ENCODE results near the gene KLK11.
A peak's percentile ranks its signal among the peaks of the same experiment; 100 is the strongest.

KLK11 gene

DNA sequence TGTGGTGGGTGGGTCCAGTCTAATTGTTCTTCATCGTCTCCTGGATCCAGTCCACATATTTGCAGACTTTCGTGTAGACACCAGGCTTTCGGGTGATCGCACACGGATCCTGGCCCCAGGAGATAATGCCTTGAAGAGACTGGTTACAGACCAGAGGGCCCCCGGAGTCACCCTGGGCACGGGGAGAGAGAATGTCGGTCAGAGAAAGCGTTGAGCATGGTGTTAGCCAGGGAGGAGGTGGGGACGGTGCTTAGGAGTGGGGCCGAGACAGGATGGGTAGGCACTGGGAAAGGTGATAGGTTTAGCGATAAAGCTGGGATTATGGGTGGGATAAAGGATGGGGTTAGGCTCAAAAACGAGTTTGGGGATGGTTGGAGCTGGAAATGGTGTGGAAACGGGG lies 3.9 kb downstream of the KLK11 start:
- TF ChIP-seq CTCF (IDR thresholded peaks at IDR 0.05; ENCODE audit: insufficient read depth, low read length, missing control alignments): no peak
- DNase-seq (ENCODE audit: low read depth, low spot score): no peak
- H3K4me3 ChIP-seq (ENCODE audit: low read depth, low read length): no peak overlapping the region
- ChIA-PET CTCF (interaction anchor here (2.2 to 6.4 kb wide), 2 partner anchors 22 to 73 kb away, joined by 7 to 61 read pairs; no protein-coding TSS in a partner anchor), POLR2A (no interaction called here)

GRCh38 chr19:51020988-51021651 lies 5.3 kb downstream of the KLK11 start:
- DNase-seq (ENCODE audit: low read depth, low spot score): peak; percentile 5

GRCh38 chr19:51019544-51019925 lies 6.9 kb downstream of the KLK11 start, which contains the start of gene KLK10:
KLK10 (minus strand) TSS chr19:51019709; CDS start chr19:51019130, 579 bp downstream.
- POLR2A ChIA-PET: no interaction called here
- no peak for TF ChIP-seq CTCF (IDR thresholded peaks at IDR 0.05; ENCODE audit: insufficient read depth, low read length, missing control alignments)
- CTCF ChIA-PET: interaction anchor here (6.4 kb wide), 1 partner anchor 76 kb away, joined by 61 read pairs; no protein-coding TSS in a partner anchor
- DNase-seq (ENCODE audit: low read depth, low spot score): no peak
- H3K4me3 ChIP-seq (ENCODE audit: low read depth, low read length): no peak within 1 kb of the TSS

More at GRCh38 chr19:51020988-51021651, 5.3 kb downstream of the KLK11 start:
- ChIA-PET CTCF (interaction anchor here (0.7 to 6.4 kb wide), 11 partner anchors 9 to 236 kb away, joined by 3 to 61 read pairs (median 7); no protein-coding TSS in a partner anchor), POLR2A (no interaction called here)
- peak; percentile 50 for TF ChIP-seq CTCF (IDR thresholded peaks at IDR 0.05; ENCODE audit: insufficient read depth, low read length, missing control alignments)
- no peak overlapping the region for H3K4me3 ChIP-seq (ENCODE audit: low read depth, low read length)

GRCh38 chr19:51018745-51019543 lies 7.5 kb downstream of the KLK11 start:
- TF ChIP-seq CTCF (IDR thresholded peaks at IDR 0.05; ENCODE audit: insufficient read depth, low read length, missing control alignments): no peak
- ChIA-PET POLR2A (no interaction called here), CTCF (interaction anchor here (6.4 kb wide), 1 partner anchor 77 kb away, joined by 61 read pairs; no protein-coding TSS in a partner anchor)
- no peak overlapping the region for H3K4me3 ChIP-seq (ENCODE audit: low read depth, low read length)
- no peak for DNase-seq (ENCODE audit: low read depth, low spot score)

GRCh38 chr19:51016798-51017683 lies 9.4 kb downstream of the KLK11 start:
- TF ChIP-seq CTCF (IDR thresholded peaks at IDR 0.05; ENCODE audit: insufficient read depth, low read length, missing control alignments): peak; percentile 72
- ChIA-PET CTCF (interaction anchor here (0.6 to 1.5 kb wide), 7 partner anchors 15 to 88 kb away, joined by 3 read pairs; no protein-coding TSS in a partner anchor), POLR2A (interaction anchor here (0.6 kb wide), 1 partner anchor 10 kb away, joined by 3 read pairs; no protein-coding TSS in a partner anchor)
- no peak for DNase-seq (ENCODE audit: low read depth, low spot score)
- H3K4me3 ChIP-seq (ENCODE audit: low read depth, low read length): no peak overlapping the region
